Measurements from ENCODE around the gene PLEKHM1. TPM values are rescaled to one million over a fixed set of nuclear protein-coding genes. Genes with fewer than 3 reads are reported as not detected.

The PLEKHM1 gene
- total RNA-seq, 1 experiment from 2014 or later = 17.0 TPM

DNA sequence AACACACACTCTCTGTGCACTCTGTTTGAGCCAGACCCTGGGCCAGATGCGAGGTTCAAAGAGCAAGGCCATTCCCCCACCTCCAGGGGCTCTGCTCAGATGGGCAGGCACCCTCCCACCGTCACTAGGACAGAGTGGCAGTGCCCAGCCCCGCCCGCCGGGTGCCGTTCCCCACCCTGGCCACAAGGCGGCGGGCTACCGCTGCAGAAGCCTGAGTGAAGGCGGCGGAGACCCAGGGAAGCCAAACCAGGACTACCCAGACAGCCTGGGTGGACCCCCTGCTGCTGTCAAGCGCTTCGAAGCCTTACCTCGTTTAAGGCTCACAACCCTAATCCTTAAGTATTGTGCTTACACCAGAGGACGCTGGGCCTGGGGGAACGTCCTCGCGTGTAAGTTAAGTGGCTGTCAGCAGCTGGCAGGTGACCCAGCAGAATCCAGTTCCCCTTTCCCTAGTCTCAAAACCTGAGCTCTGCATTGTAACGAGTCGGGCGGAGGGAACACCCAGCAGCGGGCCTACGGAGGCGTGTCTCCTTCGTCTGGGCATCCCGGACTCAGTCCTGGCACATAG lies 62.4 kb downstream of the PLEKHM1 start:
- Histone ChIP-seq H3K27me3 (no peaks in the 10 kb centered on the region), H3K4me3 (peak overlapping the region; percentile 19; the same call in 1 of the 2 replicates), H3K9me3 (replicated peaks) (no peaks in the 10 kb centered on the region), H3K4me1 (no peaks in the 10 kb centered on the region; the same call in 1 of the 2 replicates), H3K27ac (no peak overlapping the region), H3K36me3 (no peaks in the 10 kb centered on the region)
- peak; percentile 74 to 84 for DNase-seq

DNA sequence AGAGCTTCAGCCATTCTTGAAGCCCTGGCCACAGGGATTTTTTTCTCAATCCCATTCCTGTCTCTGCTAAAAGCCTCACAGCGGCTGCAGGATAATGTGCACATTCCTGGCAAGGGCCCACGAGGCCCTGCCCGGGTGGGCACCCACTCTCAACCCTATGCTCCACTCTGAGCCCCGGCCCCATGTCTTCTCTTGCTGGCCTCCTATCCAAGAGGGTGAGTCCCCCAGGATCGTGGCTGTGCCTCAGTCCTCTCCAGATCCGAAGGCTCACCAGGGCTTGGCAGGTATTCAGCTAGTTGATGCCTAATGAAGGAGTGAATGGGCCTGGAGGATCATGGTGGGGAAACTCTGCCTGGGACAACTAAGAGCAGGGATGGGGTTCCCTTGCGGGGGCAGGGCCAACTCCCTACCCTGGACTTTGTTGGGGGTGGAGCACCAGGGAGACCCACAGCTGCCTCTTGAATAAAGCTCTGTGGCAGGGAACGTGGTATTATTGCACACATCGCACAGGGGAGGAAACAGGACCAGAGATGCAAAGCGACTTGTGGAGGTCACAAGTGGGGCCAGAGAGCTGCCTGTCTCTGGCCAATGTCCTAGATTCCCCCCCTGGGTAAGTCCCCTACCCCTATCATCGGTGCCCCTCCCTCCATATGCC lies 63.2 kb downstream of the PLEKHM1 start:
- Histone ChIP-seq H3K27me3 (no peaks in the 10 kb centered on the region), H3K27ac (no peak overlapping the region), H3K9me3 (replicated peaks) (no peaks in the 10 kb centered on the region), H3K4me1 (no peaks in the 10 kb centered on the region; the same call in 1 of the 2 replicates), H3K4me3 (no peak overlapping the region), H3K36me3 (no peaks in the 10 kb centered on the region)
- DNase-seq = no peak

DNA sequence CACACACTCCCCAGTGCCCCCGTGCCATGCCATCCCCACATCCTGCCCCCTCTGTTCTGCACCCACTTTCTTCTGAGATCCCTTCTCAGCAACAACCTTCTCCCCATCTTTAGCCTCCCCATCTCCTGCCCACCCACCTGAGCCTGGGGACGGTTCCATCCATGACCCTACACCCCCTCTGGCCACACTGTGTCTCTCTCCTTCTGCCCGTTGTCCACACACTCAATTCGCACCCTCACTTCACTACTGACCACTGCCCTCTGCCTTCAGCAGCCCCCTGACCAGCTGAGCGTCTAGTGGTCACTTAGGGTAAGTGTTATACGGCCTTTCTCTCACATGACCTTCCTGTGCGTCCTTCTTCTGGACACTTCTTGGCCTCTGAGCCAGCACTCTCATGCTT lies 64.0 kb downstream of the PLEKHM1 start:
- no peak for DNase-seq
- Histone ChIP-seq H3K36me3 (no peaks in the 10 kb centered on the region), H3K27me3 (no peaks in the 10 kb centered on the region), H3K4me1 (no peaks in the 10 kb centered on the region; the same call in 1 of the 2 replicates), H3K4me3 (no peak overlapping the region), H3K27ac (no peak overlapping the region), H3K9me3 (replicated peaks) (no peaks in the 10 kb centered on the region)

DNA sequence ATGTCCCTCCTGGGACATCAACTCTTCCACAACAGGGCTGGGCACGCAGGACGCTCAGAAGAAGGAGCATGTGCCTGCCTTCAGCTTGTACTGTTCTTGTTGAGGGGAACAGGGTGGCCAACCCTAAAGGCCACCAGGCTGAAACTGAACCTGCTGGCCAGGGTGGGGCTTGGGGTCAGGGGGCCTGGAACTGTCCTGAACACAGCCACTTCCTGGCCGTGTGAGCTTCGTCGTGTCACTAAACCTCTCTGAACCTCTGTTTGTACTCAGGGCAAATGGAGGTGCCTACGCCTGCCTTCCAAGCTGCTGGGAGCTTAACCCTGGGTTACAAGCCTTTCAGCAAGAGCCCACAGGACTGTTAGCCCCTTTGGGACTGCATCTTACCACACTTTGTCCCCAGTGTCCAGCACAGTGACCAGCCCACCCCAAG lies 64.5 kb downstream of the PLEKHM1 start:
- Histone ChIP-seq H3K27me3 (no peaks in the 10 kb centered on the region), H3K9me3 (replicated peaks) (no peaks in the 10 kb centered on the region), H3K27ac (no peak overlapping the region), H3K4me1 (no peaks in the 10 kb centered on the region; the same call in 1 of the 2 replicates), H3K4me3 (peak overlapping the region; percentile 49; the same call in 1 of the 2 replicates), H3K36me3 (no peaks in the 10 kb centered on the region)
- no peak for DNase-seq

DNA sequence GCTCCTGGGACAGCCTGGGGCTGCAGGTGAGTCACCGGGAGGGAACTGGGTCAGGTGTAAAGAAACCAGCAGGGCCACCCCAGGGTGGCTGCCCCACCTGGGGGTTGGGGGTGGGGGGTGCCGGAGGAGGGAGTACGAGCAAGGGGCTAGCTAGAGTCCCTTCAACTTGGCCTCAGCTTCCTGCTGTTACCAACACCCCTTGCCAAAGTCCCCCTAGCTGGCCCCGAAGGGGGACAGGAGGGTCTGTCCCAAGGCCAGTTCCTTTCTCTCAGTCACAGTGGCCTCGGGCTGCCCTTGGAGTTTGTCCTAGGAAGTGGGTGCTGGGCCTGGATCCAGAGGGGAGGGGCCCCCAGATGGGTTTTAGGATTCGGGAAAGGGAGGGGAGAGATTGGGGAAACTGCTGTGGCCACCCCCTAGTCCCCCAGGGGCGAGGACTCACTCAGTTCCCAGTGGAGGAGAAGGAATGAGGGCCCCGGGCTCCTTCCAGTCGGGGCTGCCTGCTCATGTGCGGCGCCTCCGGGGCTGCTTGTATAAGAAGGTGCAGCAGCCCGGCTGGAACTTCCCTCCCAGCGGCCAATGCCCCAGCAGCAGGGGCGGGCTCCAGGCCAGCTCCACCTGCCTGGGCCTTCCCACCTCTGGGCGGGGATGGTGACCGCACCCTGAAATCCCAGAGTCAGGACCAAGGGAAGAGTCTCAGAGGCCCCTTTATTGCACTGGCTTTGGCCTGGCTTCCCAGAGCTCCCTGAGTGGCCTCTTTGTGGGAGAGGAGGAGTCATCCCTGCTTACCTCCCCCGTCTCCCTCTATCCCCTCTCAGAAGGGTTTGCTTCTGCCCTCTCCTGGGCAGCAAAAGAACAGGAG lies 65.2 kb downstream of the PLEKHM1 start:
- Histone ChIP-seq H3K27ac (no peak overlapping the region), H3K9me3 (replicated peaks) (no peaks in the 10 kb centered on the region), H3K4me3 (peak overlapping the region; percentile 49), H3K36me3 (no peaks in the 10 kb centered on the region), H3K4me1 (no peaks in the 10 kb centered on the region; the same call in 1 of the 2 replicates), H3K27me3 (no peaks in the 10 kb centered on the region)
- DNase-seq = peak; percentile 82 to 90

DNA sequence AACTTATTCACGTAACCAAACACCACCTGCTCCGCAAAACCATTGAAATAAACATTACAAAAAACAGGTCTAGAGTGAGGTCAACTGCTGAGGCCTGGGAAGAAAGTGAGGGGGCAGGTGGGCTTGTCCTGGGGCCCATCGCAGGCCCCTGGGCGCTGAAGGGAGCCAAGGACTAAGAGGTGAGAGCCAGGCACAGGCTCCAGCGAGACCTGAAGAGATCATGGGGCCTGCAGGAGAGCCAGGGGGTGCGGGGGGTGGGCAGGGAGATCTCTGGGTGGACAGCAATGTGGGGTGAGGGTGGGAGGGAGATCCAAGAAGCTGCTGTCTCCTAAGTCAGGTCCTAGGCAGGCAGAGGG lies 65.8 kb downstream of the PLEKHM1 start:
- H3K4me3 ChIP-seq = no peak overlapping the region
- no peak overlapping the region for H3K27ac ChIP-seq
- H3K36me3 ChIP-seq = no peaks in the 10 kb centered on the region
- no peaks in the 10 kb centered on the region for H3K27me3 ChIP-seq
- no peaks in the 10 kb centered on the region; the same call in 1 of the 2 replicates for H3K4me1 ChIP-seq
- no peaks in the 10 kb centered on the region for H3K9me3 ChIP-seq (replicated peaks)
- DNase-seq = no peak

DNA sequence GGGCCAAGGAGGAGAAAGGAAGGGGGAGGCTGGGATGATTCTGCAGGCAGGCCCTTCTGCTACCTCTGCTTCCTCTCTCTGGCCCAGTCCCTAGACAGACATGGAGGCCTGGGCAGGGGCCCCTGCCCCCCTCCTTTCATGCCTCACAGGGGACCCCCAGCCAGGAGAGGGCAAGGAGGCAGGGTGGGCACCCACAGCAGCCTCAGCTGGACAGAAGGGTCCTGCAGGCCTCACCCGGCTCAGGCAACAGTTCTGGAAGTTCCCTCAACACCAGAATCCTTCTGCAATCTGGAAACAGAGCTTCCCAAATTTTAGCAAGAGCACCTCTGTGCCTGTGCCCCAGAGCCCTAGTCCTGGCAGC lies 66.6 kb downstream of the PLEKHM1 start:
- no peak for DNase-seq
- no peaks in the 10 kb centered on the region for H3K9me3 ChIP-seq (replicated peaks)
- H3K27ac ChIP-seq = no peak overlapping the region
- no peak overlapping the region for H3K4me3 ChIP-seq
- H3K36me3 ChIP-seq = no peaks in the 10 kb centered on the region
- no peaks in the 10 kb centered on the region; the same call in 1 of the 2 replicates for H3K4me1 ChIP-seq
- H3K27me3 ChIP-seq = no peaks in the 10 kb centered on the region

DNA sequence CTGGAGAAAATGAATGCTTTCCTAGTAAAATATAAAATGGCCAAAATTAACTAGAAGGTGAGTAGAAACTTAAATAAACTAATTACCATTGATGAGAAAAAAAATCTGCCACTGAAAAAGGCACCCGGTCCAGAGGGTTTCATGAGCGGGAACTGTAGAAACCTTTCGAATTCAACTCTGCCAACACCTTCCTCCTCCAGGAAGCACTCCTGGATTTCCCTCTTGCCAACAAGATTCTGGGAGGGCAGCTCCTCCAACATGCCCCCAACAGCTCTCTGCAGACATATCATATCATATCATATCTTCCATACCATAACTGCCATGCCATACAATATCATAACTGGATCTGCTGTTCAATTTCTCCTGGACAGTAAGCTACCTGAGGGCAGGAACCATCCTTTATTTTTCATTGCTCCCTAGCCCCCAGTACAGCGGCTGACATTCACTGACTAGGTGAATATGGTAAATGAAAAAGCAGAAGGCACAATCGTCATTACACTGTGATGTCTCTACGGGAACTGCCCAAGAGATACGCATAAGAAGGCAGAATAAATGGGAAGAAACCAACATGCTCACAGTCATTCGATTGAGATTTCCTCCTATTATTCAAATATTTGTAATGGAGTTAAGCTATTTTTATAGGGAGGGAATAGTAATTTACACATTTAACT lies 67.1 kb downstream of the PLEKHM1 start:
- Histone ChIP-seq H3K4me3 (no peak overlapping the region), H3K36me3 (no peaks in the 10 kb centered on the region), H3K9me3 (replicated peaks) (no peaks in the 10 kb centered on the region), H3K4me1 (no peaks in the 10 kb centered on the region; the same call in 1 of the 2 replicates), H3K27ac (no peak overlapping the region), H3K27me3 (no peaks in the 10 kb centered on the region)
- no peak for DNase-seq

DNA sequence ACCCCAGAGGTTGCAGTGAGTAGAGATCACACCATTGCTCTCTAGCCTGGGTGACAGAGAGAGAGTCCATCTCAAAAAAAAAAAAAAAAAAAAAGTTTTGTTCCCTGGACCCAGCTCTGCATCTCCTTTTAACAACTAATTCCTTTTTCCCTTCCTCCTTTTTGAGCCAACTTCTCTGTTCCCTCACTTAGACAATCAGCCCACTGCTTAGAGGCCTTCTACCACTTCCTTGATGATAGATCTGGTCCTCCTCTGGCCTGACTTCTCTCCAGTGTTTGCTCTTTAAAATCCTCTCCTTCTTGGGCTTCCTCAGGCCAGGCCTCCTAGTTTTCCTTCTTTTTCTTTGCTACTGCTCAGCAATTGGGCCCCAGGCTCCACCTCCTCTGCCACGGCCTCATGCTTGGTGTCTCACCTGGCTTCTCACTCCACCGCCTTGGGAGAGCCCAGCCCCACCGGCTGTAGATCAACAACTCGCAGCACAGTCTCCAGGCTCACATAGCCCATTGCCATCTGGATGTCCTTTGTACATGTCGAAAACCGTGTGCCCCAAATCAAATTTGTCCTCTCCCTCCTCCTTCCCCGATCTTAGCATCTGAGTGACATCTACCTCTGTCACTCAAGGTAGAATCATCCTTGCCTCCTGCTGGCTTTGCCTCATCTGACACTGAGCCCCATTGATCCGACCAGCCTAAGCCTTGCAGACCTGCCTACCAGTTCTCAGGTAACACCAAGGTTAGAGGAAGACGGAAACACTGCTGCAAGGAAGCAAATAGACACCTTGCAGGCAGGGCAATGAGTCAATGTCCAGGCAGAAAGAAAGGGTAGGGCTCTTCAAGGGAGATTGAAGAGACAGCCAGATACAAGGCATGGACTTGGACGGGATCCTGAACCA lies 75.3 kb downstream of the PLEKHM1 start:
- no peak for DNase-seq
- Histone ChIP-seq H3K4me3 (no peak overlapping the region), H3K4me1 (no peaks in the 10 kb centered on the region), H3K27me3 (no peaks in the 10 kb centered on the region), H3K9me3 (replicated peaks) (no peaks in the 10 kb centered on the region), H3K27ac (no peak overlapping the region), H3K36me3 (no peaks in the 10 kb centered on the region)

DNA sequence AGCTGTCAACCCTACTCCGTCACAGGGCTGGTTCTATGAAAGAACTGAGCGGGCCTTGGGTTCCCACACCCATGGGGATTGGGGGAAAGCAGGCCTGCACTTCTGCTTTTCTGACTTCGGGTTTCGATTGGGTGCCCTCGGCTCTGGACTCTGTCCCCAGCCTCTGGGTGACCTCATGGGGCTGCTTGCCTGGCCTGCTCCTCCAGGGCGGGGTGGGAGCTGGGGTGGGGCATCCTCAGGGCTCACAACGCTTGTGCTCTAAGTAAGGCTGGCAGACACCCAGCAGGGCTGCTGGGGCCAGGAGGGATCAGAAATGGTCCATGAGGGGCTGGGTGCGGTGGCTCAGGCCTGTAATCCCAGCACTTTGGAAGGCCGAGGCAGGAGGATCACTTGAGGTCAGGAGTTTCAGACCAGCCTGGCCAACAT lies 77.0 kb downstream of the PLEKHM1 start:
- H3K27ac ChIP-seq = no peak overlapping the region
- no peaks in the 10 kb centered on the region for H3K27me3 ChIP-seq
- no peak for DNase-seq
- no peak overlapping the region for H3K4me3 ChIP-seq
- H3K36me3 ChIP-seq = no peaks in the 10 kb centered on the region
- no peaks in the 10 kb centered on the region for H3K9me3 ChIP-seq (replicated peaks)
- H3K4me1 ChIP-seq = no peaks in the 10 kb centered on the region

DNA sequence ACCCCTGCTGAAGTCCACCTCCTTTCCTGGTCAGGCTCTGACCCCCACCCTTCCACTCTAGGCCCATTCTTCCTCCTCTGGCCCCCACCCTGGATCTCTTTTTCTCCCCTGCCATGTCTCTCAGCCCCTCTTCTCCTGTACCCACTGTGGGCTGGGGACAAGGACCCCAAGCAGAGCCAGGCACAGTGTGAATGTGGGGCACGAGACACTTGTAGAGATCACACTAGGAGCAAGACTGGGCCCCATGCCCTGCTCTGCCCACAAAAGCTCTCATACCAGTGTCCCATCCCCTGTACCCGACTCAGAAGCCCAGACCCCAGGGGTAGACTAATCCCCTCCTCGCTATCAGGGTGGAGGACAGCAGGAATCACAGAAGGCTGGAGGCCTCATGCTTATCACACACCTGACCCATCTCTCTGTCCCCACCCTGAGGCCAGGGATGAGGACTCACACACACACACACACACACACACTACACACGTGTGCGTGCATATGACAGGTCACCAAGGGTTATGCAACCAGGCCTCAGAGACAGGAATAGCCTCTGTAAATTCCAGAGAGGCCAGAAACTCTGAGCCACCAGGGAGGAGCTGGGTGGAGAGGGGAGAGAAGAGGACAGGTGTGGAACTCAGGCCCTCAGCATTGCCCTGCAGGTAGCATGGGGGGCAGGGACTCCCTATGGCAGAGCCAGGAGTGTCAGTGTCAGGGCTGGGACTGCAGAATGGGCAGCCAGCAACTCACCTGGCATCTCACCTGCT lies 79.0 kb downstream of the PLEKHM1 start:
- no peak overlapping the region for H3K4me3 ChIP-seq
- no peaks in the 10 kb centered on the region for H3K4me1 ChIP-seq
- no peaks in the 10 kb centered on the region for H3K9me3 ChIP-seq (replicated peaks)
- no peaks in the 10 kb centered on the region for H3K27me3 ChIP-seq
- no peaks in the 10 kb centered on the region for H3K36me3 ChIP-seq
- no peak for DNase-seq
- no peak overlapping the region for H3K27ac ChIP-seq

DNA sequence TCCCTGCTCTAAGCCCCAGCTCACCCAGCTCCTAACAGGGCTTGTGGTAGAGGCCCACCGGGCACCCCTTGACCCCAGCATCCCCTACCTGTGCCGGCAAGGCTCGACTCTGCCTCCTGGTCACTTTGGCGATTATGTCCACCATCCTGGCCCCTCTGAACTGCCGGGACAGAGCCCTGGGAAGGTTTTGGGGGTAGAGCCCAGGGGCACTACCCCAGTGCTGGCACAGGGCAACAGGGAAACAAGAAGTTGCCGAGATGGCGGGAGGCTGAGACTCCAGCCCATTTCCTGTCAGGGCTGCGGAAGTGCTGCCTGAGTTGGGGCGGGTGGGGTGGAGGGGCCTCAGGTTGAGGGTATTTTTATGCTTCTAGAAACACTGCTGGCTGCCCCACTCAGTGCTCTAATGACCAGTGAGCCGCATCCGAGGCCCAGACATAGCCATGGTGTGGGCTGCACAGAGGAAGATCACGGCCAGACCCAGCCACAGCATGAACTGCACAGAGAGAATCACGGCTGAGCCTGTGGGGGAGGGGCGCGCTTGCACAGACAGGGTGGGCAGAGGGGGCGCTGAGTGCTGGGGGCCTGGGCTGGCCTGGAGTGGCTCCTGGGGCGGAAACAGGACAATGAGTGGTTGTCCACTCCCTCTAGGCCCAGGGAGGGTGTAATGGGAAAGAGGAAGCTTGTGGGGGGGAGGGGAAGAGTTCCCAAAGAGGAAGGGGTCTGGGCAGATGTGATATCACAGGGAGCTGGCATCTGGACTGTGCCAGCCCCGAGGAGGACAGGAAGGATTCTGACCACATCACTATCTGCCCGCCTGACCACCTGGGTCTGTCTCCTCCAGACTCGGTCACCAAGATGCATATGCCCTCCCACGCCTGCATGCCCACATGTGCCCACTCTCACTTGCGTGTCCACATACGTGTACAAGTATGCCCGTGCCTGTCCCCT lies 80.1 kb downstream of the PLEKHM1 start:
- no peaks in the 10 kb centered on the region for H3K36me3 ChIP-seq
- no peaks in the 10 kb centered on the region for H3K4me1 ChIP-seq
- no peak overlapping the region for H3K27ac ChIP-seq
- H3K4me3 ChIP-seq = no peak overlapping the region
- H3K27me3 ChIP-seq = no peaks in the 10 kb centered on the region
- DNase-seq = no peak
- H3K9me3 ChIP-seq (replicated peaks) = no peaks in the 10 kb centered on the region

Data from SJCRH30 (cell line).